Subcutaneous abdominal adipose tissue (tissue), 5 donors: ENCODE measurements around the gene ALG8.

Source experiments
- H3K27ac ChIP-seq: one replicate; pipeline ENCODE4 v1.7.0; 2013; ENCODE audit warnings: low read depth, mild to moderate bottlenecking, inconsistent platforms, low read length, moderate library complexity
- H3K27me3 ChIP-seq, 5 donors: one replicate each; pipeline ENCODE4 v1.7.0; 2013; ENCODE audit warnings: low read length in 5 of 5, inconsistent platforms in 1 of 5; ENCODE audit not compliant: control insufficient read depth in 5 of 5, insufficient read depth in 4 of 5
- H3K36me3 ChIP-seq, 5 donors: one replicate each; pipeline ENCODE4 v1.7.0; 2013; ENCODE audit warnings: low read length in 5 of 5; ENCODE audit not compliant: control insufficient read depth in 5 of 5, insufficient read depth in 5 of 5
- H3K4me1 ChIP-seq, 5 donors: one replicate each; pipeline ENCODE4 v1.7.0; 2013; ENCODE audit warnings: low read length in 5 of 5, mild to moderate bottlenecking in 3 of 5, moderate library complexity in 1 of 5; ENCODE audit not compliant: control insufficient read depth in 5 of 5, insufficient read depth in 5 of 5
- H3K4me3 ChIP-seq, 5 donors: one replicate each; pipeline ENCODE4 v1.7.0; 2013; ENCODE audit warnings: low read length in 5 of 5, low read depth in 1 of 5
- H3K9ac ChIP-seq, 5 donors: one replicate each; pipeline ENCODE4 v1.7.0; 2013; ENCODE audit warnings: low read length in 5 of 5, mild to moderate bottlenecking in 4 of 5, moderate library complexity in 3 of 5
- H3K9me3 ChIP-seq, 5 donors: one replicate each; pipeline ENCODE4 v1.7.0; 2013; ENCODE audit warnings: low read length in 5 of 5; ENCODE audit not compliant: control insufficient read depth in 5 of 5
- donor health status: healthy.
- donor health status: healthy.
- donor health status: healthy.
- donor health status: healthy.
- donor health status: healthy.

The ALG8 gene

DNA sequence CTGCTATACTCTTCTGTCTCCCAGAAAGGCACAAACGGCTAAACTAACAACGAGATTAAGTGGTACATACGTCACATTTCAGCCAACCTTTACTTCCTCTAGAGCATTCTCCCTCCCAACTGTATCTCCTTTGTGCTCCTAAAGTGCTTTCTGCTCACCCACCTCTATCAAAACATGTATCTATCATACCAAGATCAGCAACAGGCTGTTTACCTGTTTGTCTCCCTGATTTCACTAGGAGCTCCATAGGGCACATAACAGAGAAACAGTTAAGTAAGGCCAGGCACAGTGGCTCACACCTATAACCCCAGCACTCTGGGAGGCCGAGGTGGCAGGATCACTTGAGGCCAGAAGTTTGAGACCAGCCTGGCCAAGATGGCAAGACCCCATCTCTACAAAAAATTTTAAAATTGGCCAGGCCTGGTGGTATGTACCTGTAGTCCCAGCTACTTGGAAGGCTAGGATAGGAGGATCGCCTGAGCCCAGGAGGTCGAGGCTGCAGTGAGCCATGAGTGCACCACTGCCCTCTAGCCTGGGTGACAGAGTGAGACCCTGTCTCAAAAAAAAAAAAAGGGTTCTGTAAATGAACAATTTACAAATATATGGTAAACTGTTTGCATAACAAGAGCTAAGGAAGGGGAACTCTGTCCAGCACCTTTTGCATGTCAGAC lies 62.6 kb downstream of the ALG8 start:
- Histone ChIP-seq H3K4me3 (peak overlapping the region in 2 of 5 donors; percentile 29 to 67), H3K27me3 (no peaks in the 10 kb centered on the region), H3K9ac (peak overlapping the region in 1 of 5 donors; percentile 43), H3K27ac (no peak overlapping the region), H3K9me3 (no peaks in the 10 kb centered on the region), H3K4me1 (peaks cover 9 to 49% (median 43%) of the 10 kb centered on the region in 5 donors), H3K36me3 (peaks cover 3 to 9% (median 6%) of the 10 kb centered on the region in 5 donors)

DNA sequence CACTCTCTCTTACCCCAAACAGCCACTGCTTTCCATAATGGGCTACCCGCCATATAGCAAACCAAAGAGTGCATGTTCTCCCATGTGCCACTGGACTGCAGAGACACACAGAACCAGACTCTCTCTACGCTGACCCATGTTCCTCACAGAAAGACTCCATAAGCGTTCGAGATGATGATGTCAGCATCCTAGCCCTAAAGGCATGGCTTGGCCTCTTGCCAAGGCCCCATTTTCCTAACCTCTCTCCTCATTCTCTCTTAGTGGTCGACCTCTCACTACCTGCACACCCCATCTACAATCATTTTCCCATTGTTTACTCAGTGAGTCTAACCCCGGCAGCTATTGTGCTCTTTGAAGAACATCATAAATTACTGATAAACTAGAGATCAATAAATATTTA lies 64.7 kb downstream of the ALG8 start:
- Histone ChIP-seq H3K4me1 (peaks cover 9 to 52% (median 37%) of the 10 kb centered on the region in 5 donors), H3K36me3 (peaks cover 9 to 25% (median 17%) of the 10 kb centered on the region in 5 donors), H3K9ac (no peak overlapping the region)

DNA sequence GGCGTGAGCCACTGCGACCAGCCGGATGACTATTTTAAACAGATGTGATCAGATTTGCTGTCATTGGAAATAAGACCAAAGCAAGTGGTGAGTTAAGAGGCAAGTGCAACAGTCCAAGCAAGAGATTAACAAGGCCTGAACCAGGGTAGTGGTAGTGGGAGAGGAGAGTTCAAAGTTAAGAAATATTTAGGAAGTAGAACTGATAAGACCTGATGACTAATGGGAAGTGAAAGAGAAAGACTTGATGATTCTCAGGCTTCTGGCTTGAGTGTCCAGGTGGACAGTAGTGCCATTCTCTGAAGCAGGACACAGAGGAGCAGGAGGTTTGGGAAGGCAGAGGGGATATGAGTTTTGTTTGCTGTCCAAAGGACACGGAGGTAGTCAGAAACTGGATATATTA lies 67.0 kb downstream of the ALG8 start:
- no peak overlapping the region for H3K27ac ChIP-seq
- H3K27me3 ChIP-seq, result no peaks in the 10 kb centered on the region
- H3K36me3 ChIP-seq, result peaks cover 18 to 41% (median 31%) of the 10 kb centered on the region in 5 donors
- no peak overlapping the region for H3K4me3 ChIP-seq
- H3K4me1 ChIP-seq, result peaks cover 1 to 47% (median 20%) of the 10 kb centered on the region in 5 donors
- H3K9me3 ChIP-seq, result no peaks in the 10 kb centered on the region
- H3K9ac ChIP-seq, result no peak overlapping the region

More for the DNA sequence above, 64.7 kb downstream of the ALG8 start:
- Histone ChIP-seq H3K9me3 (no peaks in the 10 kb centered on the region), H3K4me3 (no peak overlapping the region), H3K27ac (no peak overlapping the region), H3K27me3 (no peaks in the 10 kb centered on the region)

DNA sequence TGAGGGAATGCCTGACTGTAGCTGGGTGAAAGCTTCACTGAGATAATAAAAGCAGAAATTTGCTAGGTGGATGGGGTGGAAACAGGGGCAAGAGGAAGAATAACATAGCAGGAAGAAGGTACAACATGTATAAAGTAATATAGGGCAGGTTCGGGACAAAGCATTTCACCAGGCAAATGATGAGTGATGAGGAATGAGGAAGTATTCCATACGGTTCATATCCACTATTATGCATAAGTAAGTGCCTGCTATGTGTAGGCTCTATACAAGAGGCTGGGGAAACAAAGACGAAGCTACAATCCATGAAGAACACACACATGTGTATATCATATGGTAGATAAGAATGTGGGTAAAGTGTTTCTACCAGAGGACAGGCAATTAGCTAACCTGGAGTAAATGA lies 67.7 kb downstream of the ALG8 start:
- no peaks in the 10 kb centered on the region for H3K27me3 ChIP-seq
- no peaks in the 10 kb centered on the region for H3K9me3 ChIP-seq
- peaks cover 1 to 42% (median 13%) of the 10 kb centered on the region in 5 donors for H3K4me1 ChIP-seq
- no peak overlapping the region for H3K9ac ChIP-seq
- peaks cover 18 to 44% (median 34%) of the 10 kb centered on the region in 5 donors for H3K36me3 ChIP-seq
- H3K27ac ChIP-seq, result no peak overlapping the region
- no peak overlapping the region for H3K4me3 ChIP-seq

DNA sequence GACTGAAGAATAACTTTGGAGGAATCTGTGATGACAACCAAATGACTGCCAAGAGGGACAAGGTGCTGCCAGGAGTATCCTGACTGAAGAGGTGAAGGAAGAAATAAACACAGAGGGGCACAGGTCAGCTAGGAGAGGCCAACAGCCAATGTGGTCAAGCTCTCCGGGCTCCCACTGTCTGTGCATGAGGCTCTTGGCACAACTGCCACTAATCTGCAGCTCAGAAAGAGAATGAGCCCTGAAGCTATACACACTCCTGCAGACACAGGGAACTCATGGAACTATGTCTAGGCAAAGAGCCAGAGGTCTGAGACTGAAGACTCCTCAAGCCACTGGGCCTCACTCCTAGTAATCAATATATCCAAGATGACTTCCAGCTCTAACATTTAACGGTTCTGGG lies 68.8 kb downstream of the ALG8 start:
- Histone ChIP-seq H3K27me3 (no peaks in the 10 kb centered on the region), H3K4me1 (peaks cover 0 to 35% (median 7%) of the 10 kb centered on the region in 5 donors), H3K9me3 (no peaks in the 10 kb centered on the region), H3K27ac (no peak overlapping the region), H3K9ac (no peak overlapping the region), H3K4me3 (no peak overlapping the region), H3K36me3 (peaks cover 18 to 44% (median 34%) of the 10 kb centered on the region in 5 donors)

DNA sequence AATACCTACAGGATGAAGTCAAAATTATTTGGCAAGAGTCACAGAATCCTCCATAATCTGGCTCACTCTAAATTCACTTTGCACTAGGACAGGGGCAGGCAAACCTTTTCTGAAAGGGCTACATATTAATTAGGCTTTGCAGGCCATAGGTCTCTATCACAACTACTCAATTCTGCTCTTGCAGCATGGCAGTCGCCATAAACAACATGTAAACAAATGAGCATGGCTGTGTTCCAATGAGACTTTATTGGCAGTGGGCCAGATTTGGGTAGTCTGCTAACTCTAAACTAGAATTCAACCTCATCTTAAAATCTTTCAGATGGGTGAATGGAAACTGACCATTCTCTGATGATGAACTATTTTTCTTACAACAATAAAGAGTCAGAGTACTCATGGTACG lies 70.0 kb downstream of the ALG8 start:
- Histone ChIP-seq H3K4me1 (peaks cover 0 to 33% (median 5%) of the 10 kb centered on the region in 5 donors), H3K9me3 (no peaks in the 10 kb centered on the region), H3K9ac (no peak overlapping the region), H3K27me3 (no peaks in the 10 kb centered on the region), H3K4me3 (no peak overlapping the region), H3K27ac (peak overlapping the region; percentile 59), H3K36me3 (peaks cover 18 to 44% (median 34%) of the 10 kb centered on the region in 5 donors)

DNA sequence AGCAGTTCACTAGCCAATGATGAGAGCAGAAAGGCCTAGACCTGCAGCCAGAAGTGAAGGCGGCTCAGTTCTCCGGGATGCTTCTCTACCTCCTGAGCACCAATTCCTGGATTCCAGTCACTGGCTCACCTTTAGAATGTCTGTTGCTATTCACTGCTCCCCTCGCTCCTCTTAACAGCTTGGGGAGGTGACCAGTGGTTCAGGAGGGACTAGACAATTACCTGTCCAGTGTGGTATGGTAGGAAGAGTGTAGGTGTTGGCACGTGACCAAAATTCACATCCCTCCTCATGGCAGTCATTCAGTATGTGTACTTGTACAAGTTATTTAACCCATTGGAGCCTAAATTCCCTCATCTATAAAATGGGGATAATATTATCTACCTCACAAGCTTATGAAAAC lies 71.7 kb downstream of the ALG8 start:
- Histone ChIP-seq H3K9ac (no peak overlapping the region), H3K27ac (peak overlapping the region; percentile 82), H3K4me3 (peak overlapping the region in 1 of 5 donors; percentile 25), H3K9me3 (no peaks in the 10 kb centered on the region), H3K27me3 (no peaks in the 10 kb centered on the region), H3K36me3 (peaks cover 18 to 41% (median 34%) of the 10 kb centered on the region in 5 donors), H3K4me1 (peaks cover 0 to 38% (median 15%) of the 10 kb centered on the region in 5 donors)

DNA sequence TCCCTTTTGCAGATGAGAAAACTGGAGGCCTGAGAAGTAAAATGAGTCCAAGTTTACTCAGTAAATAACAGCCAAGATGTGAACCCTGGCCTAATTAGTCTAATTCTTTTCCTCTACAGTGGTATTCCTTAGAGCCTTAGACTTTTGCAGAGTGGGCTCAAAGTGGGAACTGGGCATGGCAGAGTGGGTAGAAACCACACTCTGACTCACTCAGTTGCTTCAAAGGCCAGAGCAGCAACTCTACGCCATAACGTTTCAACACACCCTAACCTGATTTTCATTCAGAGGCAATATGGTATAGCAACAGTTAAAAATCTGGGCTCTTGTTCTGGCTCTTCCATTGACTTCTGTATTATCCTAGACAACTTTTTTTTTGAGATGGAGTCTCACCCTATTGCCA lies 73.0 kb downstream of the ALG8 start:
- Histone ChIP-seq H3K9ac (peak overlapping the region in 1 of 5 donors; percentile 81), H3K4me3 (peak overlapping the region; percentile 18 to 97 (median 68)), H3K27me3 (no peaks in the 10 kb centered on the region), H3K27ac (peak overlapping the region; percentile 82), H3K9me3 (no peaks in the 10 kb centered on the region), H3K36me3 (peaks cover 11 to 31% (median 25%) of the 10 kb centered on the region in 5 donors), H3K4me1 (peaks cover 0 to 47% (median 23%) of the 10 kb centered on the region in 5 donors)

DNA sequence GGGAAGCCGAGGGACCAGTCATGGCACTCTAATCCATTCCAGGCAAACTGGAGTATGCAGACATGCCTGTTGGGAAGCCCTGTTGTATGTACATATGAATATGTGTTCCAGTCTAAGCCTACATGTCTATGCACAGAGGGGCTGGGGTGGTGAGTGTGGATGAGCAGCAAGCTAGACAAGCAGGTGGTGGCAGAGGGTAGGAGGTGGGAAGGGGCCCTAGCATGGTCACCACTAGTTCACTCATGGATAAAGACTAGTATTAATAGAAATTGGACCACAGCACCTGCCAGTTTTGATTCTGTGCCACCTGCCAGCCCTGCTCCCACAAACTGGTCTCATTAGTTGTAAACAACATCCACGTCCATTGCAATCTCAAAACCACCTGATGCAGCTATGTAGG lies 74.2 kb downstream of the ALG8 start:
- Histone ChIP-seq H3K36me3 (peaks cover 9 to 21% (median 20%) of the 10 kb centered on the region in 5 donors), H3K27me3 (no peaks in the 10 kb centered on the region), H3K27ac (peak overlapping the region; percentile 82), H3K9me3 (no peaks in the 10 kb centered on the region), H3K4me3 (peak overlapping the region; percentile 58 to 97 (median 69)), H3K4me1 (peaks cover 0 to 51% (median 33%) of the 10 kb centered on the region in 5 donors), H3K9ac (peak overlapping the region in 4 of 5 donors; percentile 60 to 87 (median 80))

DNA sequence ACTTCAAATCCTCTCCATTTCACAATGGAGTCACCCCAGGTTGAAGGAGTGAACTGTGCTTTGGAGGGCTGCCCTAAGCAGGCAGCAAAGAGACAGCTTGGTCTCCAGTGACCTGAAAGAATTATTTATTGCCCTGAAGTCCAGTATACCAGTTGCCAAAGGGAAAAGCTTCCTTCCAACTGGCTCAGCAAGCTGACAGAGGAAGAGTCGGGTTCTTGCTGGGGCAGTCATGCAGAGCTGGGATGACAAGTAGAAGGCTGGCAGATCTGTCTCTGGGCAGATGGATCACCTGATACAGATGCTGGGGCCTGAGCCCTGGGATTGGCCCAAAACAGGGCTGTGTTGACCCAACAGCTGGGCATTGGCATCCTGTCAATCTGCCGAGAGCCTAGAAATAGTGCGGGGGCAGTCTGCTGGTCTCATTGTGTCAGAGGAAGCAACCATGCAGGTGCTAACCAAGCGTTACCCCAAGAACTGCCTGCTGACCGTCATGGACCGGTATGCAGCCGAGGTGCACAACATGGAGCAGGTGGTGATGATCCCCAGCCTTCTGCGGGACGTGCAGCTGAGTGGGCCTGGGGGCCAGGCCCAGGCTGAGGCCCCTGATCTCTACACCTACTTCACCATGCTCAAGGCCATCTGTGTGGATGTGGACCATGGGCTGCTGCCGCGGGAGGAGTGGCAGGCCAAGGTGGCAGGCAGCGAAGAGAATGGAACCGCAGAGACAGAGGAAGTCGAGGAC lies 75.8 kb downstream of the ALG8 start, which contains the start of gene THRSP:
TSS of gene THRSP (plus strand) at position 422 of the 742 bp plus-strand sequence. CDS start at position 443, 21 bp downstream.
- peak within 1 kb of the TSS; percentile 82 for H3K27ac ChIP-seq
- H3K27me3 ChIP-seq, result no peaks in the 10 kb centered on the region
- H3K9me3 ChIP-seq, result no peaks in the 10 kb centered on the region
- H3K4me1 ChIP-seq, result peaks cover 0 to 45% (median 39%) of the 10 kb centered on the region in 5 donors
- peaks cover 5 to 10% (median 9%) of the 10 kb centered on the region in 5 donors for H3K36me3 ChIP-seq
- H3K9ac ChIP-seq, result peak within 1 kb of the TSS; percentile 14 to 68 (median 34)
- peak within 1 kb of the TSS; percentile 54 to 97 (median 69) for H3K4me3 ChIP-seq
